Osteoblast (primary cell): ENCODE measurements around the gene TMEM139. TPM values are rescaled to one million over a fixed set of nuclear protein-coding genes. Genes with fewer than 3 reads are reported as not detected.
A peak's percentile ranks its signal among the peaks of the same experiment; 100 is the strongest.

Experiments used
- DNase-seq: peaks from one replicate; pipeline ENCODE4 v3.0.0; 2011; ENCODE audit warnings: low spot score, mixed read lengths; ENCODE audit not compliant: insufficient read length; ENCODE audit errors: missing footprints
- H2AFZ ChIP-seq: 2 replicates; pipeline ENCODE4 v1.6.0; 2011; ENCODE audit warnings: mild to moderate bottlenecking, low read length
- H3K27ac ChIP-seq: 2 replicates; pipeline ENCODE4 v1.5.1; 2011; ENCODE audit warnings: mild to moderate bottlenecking, low read depth, low read length, moderate library complexity
- H3K27me3 ChIP-seq: 2 replicates; pipeline ENCODE4 v1.6.0; 2012; ENCODE audit warnings: mild to moderate bottlenecking, control low read depth, inconsistent platforms, low read length, moderate library complexity; ENCODE audit not compliant: insufficient read depth
- H3K36me3 ChIP-seq: 2 replicates; pipeline ENCODE4 v1.5.1; 2011; ENCODE audit warnings: mild to moderate bottlenecking, low read length, control low read depth, moderate library complexity; ENCODE audit not compliant: insufficient read depth
- H3K4me1 ChIP-seq: 2 replicates; pipeline ENCODE4 v1.5.1; 2011; ENCODE audit warnings: mild to moderate bottlenecking, low read length, control low read depth, moderate library complexity; ENCODE audit not compliant: insufficient read depth
- H3K4me2 ChIP-seq: 2 replicates; pipeline ENCODE4 v1.6.0; 2011; ENCODE audit warnings: mild to moderate bottlenecking, low read length; ENCODE audit not compliant: insufficient read depth
- H3K4me3 ChIP-seq: fragments of 200-600 bp; sonication (generic); 3 replicates; pipeline ENCODE4 v1.5.1; 2012; ENCODE audit warnings: mild to moderate bottlenecking, low read length, inconsistent platforms; ENCODE audit not compliant: insufficient read depth
- H3K79me2 ChIP-seq: 2 replicates; pipeline ENCODE4 v1.6.0; 2012; ENCODE audit warnings: mild to moderate bottlenecking, low read length, control low read depth, inconsistent platforms; ENCODE audit not compliant: insufficient read depth
- H3K9me3 ChIP-seq: 2 replicates; pipeline ENCODE4 v1.5.1; 2011; ENCODE audit warnings: low read depth, low read length, control low read depth
- H4K20me1 ChIP-seq: 2 replicates; pipeline ENCODE4 v1.6.0; 2012; ENCODE audit warnings: mild to moderate bottlenecking, low read length, control low read depth; ENCODE audit not compliant: insufficient read depth
- CTCF ChIP-seq: IDR thresholded peaks from 2 replicates; pipeline ENCODE4 v1.5.1; 2011; ENCODE audit warnings: mild to moderate bottlenecking, low read depth, low read length, moderate library complexity; ENCODE audit errors: extremely low read depth
- total RNA-seq: library from RNA; depleted of rRNA; stranded (reverse); fragments of >200 nt; gene quantifications from 2 replicates; pipeline ENCODE4 v1.2.3, GENCODE V29; 2012

The TMEM139 gene
- total RNA-seq, 1 donor = not detected

GRCh38 chr7:143304938-143305337 lies 20.2 kb downstream of the TMEM139 start:
- Histone ChIP-seq H3K79me2 (no peaks in the 10 kb centered on the region), H3K36me3 (peaks cover 77% of the 10 kb centered on the region), H3K9me3 (no peaks in the 10 kb centered on the region), H3K4me2 (no peak overlapping the region), H3K4me1 (no peaks in the 10 kb centered on the region), H3K27ac (no peak overlapping the region), H3K27me3 (no peaks in the 10 kb centered on the region), H2AFZ (no peak overlapping the region), H4K20me1 (no peaks in the 10 kb centered on the region), H3K4me3 (no peak overlapping the region)
- peak; percentile 53 for DNase-seq
- no peak for TF ChIP-seq CTCF

- DNase-seq = peak; percentile 79
- Histone ChIP-seq H3K4me1 (no peaks in the 10 kb centered on the region), H3K36me3 (peaks cover 71% of the 10 kb centered on the region)
Observed at GRCh38 chr7:143305423-143306070, 20.8 kb downstream of the TMEM139 start.

GRCh38 chr7:143308632-143309031 lies 23.9 kb downstream of the TMEM139 start:
- no peaks in the 10 kb centered on the region for H4K20me1 ChIP-seq

More at GRCh38 chr7:143305423-143306070, 20.8 kb downstream of the TMEM139 start:
- H4K20me1 ChIP-seq = no peaks in the 10 kb centered on the region
- TF ChIP-seq CTCF = peak; percentile 78
- no peak overlapping the region for H3K4me2 ChIP-seq
- H3K4me3 ChIP-seq = no peak overlapping the region
- H3K27me3 ChIP-seq = no peaks in the 10 kb centered on the region
- no peaks in the 10 kb centered on the region for H3K9me3 ChIP-seq
- no peak overlapping the region for H2AFZ ChIP-seq
- H3K27ac ChIP-seq = no peak overlapping the region
- H3K79me2 ChIP-seq = no peaks in the 10 kb centered on the region

More at GRCh38 chr7:143308632-143309031, 23.9 kb downstream of the TMEM139 start:
- H2AFZ ChIP-seq = no peak overlapping the region
- H3K4me1 ChIP-seq = no peaks in the 10 kb centered on the region
- no peaks in the 10 kb centered on the region for H3K9me3 ChIP-seq
- no peak for TF ChIP-seq CTCF
- H3K36me3 ChIP-seq = peaks cover 42% of the 10 kb centered on the region
- no peak for DNase-seq
- H3K27me3 ChIP-seq = no peaks in the 10 kb centered on the region
- H3K79me2 ChIP-seq = no peaks in the 10 kb centered on the region
- H3K27ac ChIP-seq = no peak overlapping the region
- H3K4me3 ChIP-seq = no peak overlapping the region
- H3K4me2 ChIP-seq = no peak overlapping the region
